GM12878 (cell line): ENCODE results near the gene NPTX1. TPM values are rescaled to one million over a fixed set of nuclear protein-coding genes. Genes with fewer than 3 reads are reported as not detected.

ENCODE experiments used
- microRNA-seq: library from miRNA; unstranded; fragments of <30 nt; microRNA quantifications from one replicate; pipeline ENCODE4, GENCODE V29; 2018
- polyA plus RNA-seq, 11 experiments: library from polyadenylated mRNA; depleted of rRNA in 4 of 11; unstranded in 6 of 11; stranded (reverse) in 5 of 11; fragments of >200 nt; fragmentation: Nextera tagmentation in 4 of 11; fragmentation: Illumina TruSeq in 1 of 11; extraction: Ambion mirVana in 4 of 11; extraction: Trizol in 1 of 11; gene quantifications; 1 replicate in 1 of 11; 2 replicates in 10 of 11; pipeline versions ENCODE4 v1.2.1 to v1.2.3, GENCODE V29; 2011 to 2016; ENCODE audit warnings: inconsistent platforms in 2 of 11, missing spikeins in 2 of 11, low read depth in 1 of 11
- small RNA-seq: library from RNA; depleted of rRNA; stranded (forward); fragments of <200 nt; gene quantifications from one replicate; pipeline ENCODE3, GENCODE V24; 2014
- total RNA-seq, 4 experiments: library from RNA; depleted of rRNA in 3 of 4; stranded (reverse); fragments of >200 nt in 3 of 4; fragmentation: Illumina TruSeq in 1 of 4; extraction: Trizol in 1 of 4; gene quantifications; 2 replicates each; pipeline versions ENCODE4 v1.2.1 to v1.2.3, GENCODE V29; 2013 to 2021

NPTX1 gene
- total and polyA plus RNA-seq, 10 of the 15 experiments (the other 5 are each of a cell fraction or from before 2014, with no cell fraction given) = not detected

Small RNA genes within 50 kb of the gene (microRNA-seq; reads per million reads assigned to microRNA genes)
- not detected for gene MIR4730

Small RNA genes within 50 kb of the gene (small RNA-seq; reads per million reads assigned to genes)
- not detected for gene AC120024.2
- not detected for gene AC120024.3
- not detected for gene MIR4730

Other genes with a start within 250 kb of the NPTX1 start
- 84.7 and 105 TPM in 2 replicates for gene RNF213, start 215.8 kb downstream of the NPTX1 start, total RNA-seq (2014; rRNA removed)
- 54.8 and 60.3 TPM in 2 replicates for gene RNF213, start 215.8 kb downstream of the NPTX1 start, total RNA-seq (2014; rRNA removed; fragmentation: Illumina TruSeq; extraction: Trizol)
- 129 and 145 TPM in 2 replicates for gene RNF213, start 215.8 kb downstream of the NPTX1 start, total RNA-seq (2021)
- gene RNF213, start 215.8 kb downstream of the NPTX1 start, polyA plus RNA-seq (2011; rRNA removed) = 58.2 and 76.8 TPM in 2 replicates
- 97.1 and 113 TPM in 2 replicates for gene RNF213, start 215.8 kb downstream of the NPTX1 start, polyA plus RNA-seq (2014; fragmentation: Illumina TruSeq; extraction: Trizol)
- 10 to 100 TPM; 18.6 to 23.6 TPM for gene RNF213, start 215.8 kb downstream of the NPTX1 start, polyA plus RNA-seq (2014; fragmentation: Nextera tagmentation; extraction: Ambion mirVana)
- 79.3 and 95.1 TPM in 2 replicates for gene RNF213, start 215.8 kb downstream of the NPTX1 start, polyA plus RNA-seq (2014; rRNA removed)
- gene RNF213, start 215.8 kb downstream of the NPTX1 start, polyA plus RNA-seq (2016; fragmentation: Nextera tagmentation; extraction: Ambion mirVana) = 10 to 100 TPM; 52.4 to 53.6 TPM
- gene ENDOV, start 61.4 kb downstream of the NPTX1 start, total RNA-seq (2014; rRNA removed) = 7.3 and 10.1 TPM in 2 replicates
- gene ENDOV, start 61.4 kb downstream of the NPTX1 start, total RNA-seq (2014; rRNA removed; fragmentation: Illumina TruSeq; extraction: Trizol) = 3.0 and 3.8 TPM in 2 replicates
- gene ENDOV, start 61.4 kb downstream of the NPTX1 start, total RNA-seq (2021) = 10.7 and 11.9 TPM in 2 replicates
- gene ENDOV, start 61.4 kb downstream of the NPTX1 start, polyA plus RNA-seq (2011; rRNA removed) = 5.0 and 6.6 TPM in 2 replicates
- gene ENDOV, start 61.4 kb downstream of the NPTX1 start, polyA plus RNA-seq (2014; fragmentation: Illumina TruSeq; extraction: Trizol) = 1.6 and 3.1 TPM in 2 replicates
- gene ENDOV, start 61.4 kb downstream of the NPTX1 start, polyA plus RNA-seq (2014; fragmentation: Nextera tagmentation; extraction: Ambion mirVana) = 1 to 10 TPM in 1 of 2 experiments, under 1 TPM in 1; 0.63 to 4.5 TPM
- 9.6 and 10.3 TPM in 2 replicates for gene ENDOV, start 61.4 kb downstream of the NPTX1 start, polyA plus RNA-seq (2014; rRNA removed)
- gene ENDOV, start 61.4 kb downstream of the NPTX1 start, polyA plus RNA-seq (2016; fragmentation: Nextera tagmentation; extraction: Ambion mirVana) = 10 to 100 TPM; 10.4 to 11.6 TPM
- 9.8 and 11.8 TPM in 2 replicates for gene RPTOR, start 68.2 kb upstream of the NPTX1 start, total RNA-seq (2014; rRNA removed)
- gene RPTOR, start 68.2 kb upstream of the NPTX1 start, total RNA-seq (2014; rRNA removed; fragmentation: Illumina TruSeq; extraction: Trizol) = 6.1 and 6.7 TPM in 2 replicates
- gene RPTOR, start 68.2 kb upstream of the NPTX1 start, total RNA-seq (2021) = 30.0 and 32.1 TPM in 2 replicates
- 1.8 and 2.6 TPM in 2 replicates for gene RPTOR, start 68.2 kb upstream of the NPTX1 start, polyA plus RNA-seq (2011; rRNA removed)
- 3.3 and 6.2 TPM in 2 replicates for gene RPTOR, start 68.2 kb upstream of the NPTX1 start, polyA plus RNA-seq (2014; fragmentation: Illumina TruSeq; extraction: Trizol)
- gene RPTOR, start 68.2 kb upstream of the NPTX1 start, polyA plus RNA-seq (2014; fragmentation: Nextera tagmentation; extraction: Ambion mirVana) = under 1 TPM; 0.18 to 0.26 TPM
- 9.3 and 12.2 TPM in 2 replicates for gene RPTOR, start 68.2 kb upstream of the NPTX1 start, polyA plus RNA-seq (2014; rRNA removed)
- gene RPTOR, start 68.2 kb upstream of the NPTX1 start, polyA plus RNA-seq (2016; fragmentation: Nextera tagmentation; extraction: Ambion mirVana) = 10 to 100 TPM in 1 of 2 experiments, 1 to 10 TPM in 1; 9.9 to 10.9 TPM